Panc1 (cell line): ENCODE data around the gene CGB1. TPM values are rescaled to one million over a fixed set of nuclear protein-coding genes. Genes with fewer than 3 reads are reported as not detected.
"Not testable (repeated sequence)": the region's sequence is repeated elsewhere in the genome, so short reads cannot be mapped to it uniquely, and the experiment has no call there.

Experiments used
- ATAC-seq: fragments of 200-7000 bp; cut with Tn5 transposase; 2 replicates; pipeline ENCODE4 v1.9.1; 2020; ENCODE audit warnings: mild to moderate bottlenecking, moderate library complexity
- BruUV-seq: library from RNA; stranded (reverse); fragments of 400-500 nt; replicated peaks from 2 replicates; lab custom pipeline; 2021; lab: Mats Ljungman, UMichigan
- CTCF ChIA-PET: fragments of 300-600 bp; sonication (Branson Sonifier 250); formaldehyde crosslinking; loops from one replicate; lab custom pipeline; 2022; ENCODE audit warnings: antibody characterized with exemption; lab: Charles Lee
- POLR2A ChIA-PET: fragments of 300-600 bp; sonication (Branson Sonifier 250); formaldehyde crosslinking; loops from one replicate; lab custom pipeline; 2022; ENCODE audit warnings: antibody characterized with exemption; lab: Charles Lee
- DNase-seq: peaks from one replicate; pipeline ENCODE4 v3.0.0-alpha.2; 2010; ENCODE audit warnings: low read depth, low spot score
- H3K27ac ChIP-seq: 2 replicates; pipeline ENCODE4 v1.5.1; 2011; ENCODE audit warnings: mild to moderate bottlenecking, low read length, inconsistent platforms
- H3K27me3 ChIP-seq: fragments of 200-500 bp; sonication (Bioruptor generic); 2 replicates; pipeline ENCODE4 v1.6.0; 2014; ENCODE audit warnings: low read length, inconsistent platforms; ENCODE audit not compliant: control insufficient read depth, insufficient read depth
- H3K36me3 ChIP-seq: fragments of 200-500 bp; sonication (Bioruptor generic); 2 replicates; pipeline ENCODE4 v1.5.1; 2014; ENCODE audit warnings: inconsistent platforms, mild to moderate bottlenecking, low read length, moderate library complexity; ENCODE audit not compliant: control insufficient read depth, insufficient read depth
- H3K4me1 ChIP-seq: 2 replicates; pipeline ENCODE4 v1.5.1; 2011; ENCODE audit warnings: inconsistent platforms, mild to moderate bottlenecking, low read length, moderate library complexity; ENCODE audit not compliant: control insufficient read depth, insufficient read depth
- H3K4me3 ChIP-seq, 2 experiments: 2 replicates each; pipeline ENCODE4 v1.5.1; 2011 to 2012; ENCODE audit warnings: low read depth in 2 of 2, low read length in 2 of 2, mild to moderate bottlenecking in 2 of 2, inconsistent platforms in 1 of 2, moderate library complexity in 1 of 2
- H3K9me3 ChIP-seq: fragments of 200-500 bp; sonication (Bioruptor generic); 2 replicates; pipeline ENCODE4 v1.5.1; 2014; ENCODE audit warnings: low read depth, mild to moderate bottlenecking, inconsistent platforms, low read length, moderate library complexity; ENCODE audit not compliant: control insufficient read depth, insufficient read depth
- CTCF ChIP-seq: fragments of 450-650 bp; IDR thresholded peaks from 2 replicates; pipeline ENCODE4 v1.5.1; 2017; ENCODE audit warnings: mild to moderate bottlenecking
- POLR2AphosphoS5 ChIP-seq: IDR thresholded peaks from 2 replicates; pipeline ENCODE4 v1.6.1; 2012; ENCODE audit warnings: mild to moderate bottlenecking, low read depth, low read length, moderate library complexity
- REST ChIP-seq, 2 experiments: IDR thresholded peaks; 2 replicates each; pipeline ENCODE4 v1.6.1; 2011 to 2012; ENCODE audit warnings: low read depth in 2 of 2, control low read depth in 1 of 2, low read length in 1 of 2, mild to moderate bottlenecking in 1 of 2, moderate library complexity in 1 of 2; ENCODE audit not compliant: insufficient read depth in 1 of 2
- SIN3A ChIP-seq: IDR thresholded peaks from 2 replicates; pipeline ENCODE4 v1.6.1; 2012; ENCODE audit warnings: low read depth, mild to moderate bottlenecking, low read length, moderate library complexity, borderline replicate concordance; ENCODE audit not compliant: insufficient read depth
- TCF7L2 ChIP-seq: IDR thresholded peaks from 2 replicates; pipeline ENCODE4 v1.6.1; 2011; ENCODE audit warnings: mild to moderate bottlenecking, low read depth, low read length, inconsistent platforms
- in situ Hi-C: cut with HindIII; loops from 2 replicates; pipeline ENCODE4 v1.10.0; 2016; ENCODE audit warnings: low sequenced_read_pairs, low pct_unique_long_range_greater_than_20kb
- intact Hi-C: fragments of 100-400 bp; cut with micrococcal nuclease; formaldehyde crosslinking; loops from one replicate; pipeline ENCODE4 v1.10.0; 2022; ENCODE audit not compliant: unreplicated experiment
- total RNA-seq: library from RNA; stranded (reverse); gene quantifications from one replicate; pipeline ENCODE4 v1.2.1, GENCODE V29; 2021; ENCODE audit not compliant: unreplicated experiment

CGB1 gene
- total RNA-seq, 1 experiment from 2014 or later: not detected

GRCh38 chr19:49080392-49080791, 43.7 kb upstream of the CGB1 start:
- no TSS peak for BruUV-seq
- Histone ChIP-seq H3K9me3 (no peaks in the 10 kb centered on the region), H3K4me3 (no peak overlapping the region), H3K27me3 (no peaks in the 10 kb centered on the region), H3K4me1 (no peaks in the 10 kb centered on the region), H3K27ac (no peak overlapping the region), H3K36me3 (no peaks in the 10 kb centered on the region; the same call in 1 of the 2 replicates)
- CTCF ChIA-PET: no interaction called here
- in situ Hi-C loops (no loop called here), intact Hi-C loops (no loop called here)
- no peak for ATAC-seq
- no peak for DNase-seq
- POLR2A ChIA-PET: no interaction called here
- TF ChIP-seq SIN3A (no peak), REST (IDR thresholded peaks at IDR 0.05; ENCODE audit: insufficient read depth in 1 of 2, low read depth in 2 of 2, low read length in 1 of 2) (no peak), TCF7L2 (no peak), POLR2AphosphoS5 (no peak), CTCF (no peak)

- CTCF ChIA-PET: interaction anchor here (0.7 kb wide), 1 partner anchor 72 kb away, joined by 3 read pairs; no protein-coding TSS in a partner anchor
- H3K4me3 ChIP-seq, H3K36me3 ChIP-seq, H3K27me3 ChIP-seq, ATAC-seq, H3K4me1 ChIP-seq, DNase-seq, BruUV-seq, in situ Hi-C loops, intact Hi-C loops, H3K9me3 ChIP-seq, H3K27ac ChIP-seq, POLR2A ChIA-PET: not testable (repeated sequence)
- TF ChIP-seq CTCF: peak; percentile 82
Measured at GRCh38 chr19:49074869-49075268, 38.2 kb upstream of the CGB1 start.
